Osteoblast (primary cell): Measurements from ENCODE around the gene LMCD1. TPM values are rescaled to one million over a fixed set of nuclear protein-coding genes. Genes with fewer than 3 reads are reported as not detected.

Experiments used
- DNase-seq: peaks from one replicate; pipeline ENCODE4 v3.0.0; 2011; ENCODE audit warnings: low spot score, mixed read lengths; ENCODE audit not compliant: insufficient read length; ENCODE audit errors: missing footprints
- H2AFZ ChIP-seq: 2 replicates; pipeline ENCODE4 v1.6.0; 2011; ENCODE audit warnings: mild to moderate bottlenecking, low read length
- H3K27ac ChIP-seq: 2 replicates; pipeline ENCODE4 v1.5.1; 2011; ENCODE audit warnings: mild to moderate bottlenecking, low read depth, low read length, moderate library complexity
- H3K27me3 ChIP-seq: 2 replicates; pipeline ENCODE4 v1.6.0; 2012; ENCODE audit warnings: mild to moderate bottlenecking, control low read depth, inconsistent platforms, low read length, moderate library complexity; ENCODE audit not compliant: insufficient read depth
- H3K36me3 ChIP-seq: 2 replicates; pipeline ENCODE4 v1.5.1; 2011; ENCODE audit warnings: mild to moderate bottlenecking, low read length, control low read depth, moderate library complexity; ENCODE audit not compliant: insufficient read depth
- H3K4me1 ChIP-seq: 2 replicates; pipeline ENCODE4 v1.5.1; 2011; ENCODE audit warnings: mild to moderate bottlenecking, low read length, control low read depth, moderate library complexity; ENCODE audit not compliant: insufficient read depth
- H3K4me2 ChIP-seq: 2 replicates; pipeline ENCODE4 v1.6.0; 2011; ENCODE audit warnings: mild to moderate bottlenecking, low read length; ENCODE audit not compliant: insufficient read depth
- H3K4me3 ChIP-seq: fragments of 200-600 bp; sonication (generic); 3 replicates; pipeline ENCODE4 v1.5.1; 2012; ENCODE audit warnings: mild to moderate bottlenecking, low read length, inconsistent platforms; ENCODE audit not compliant: insufficient read depth
- H3K79me2 ChIP-seq: 2 replicates; pipeline ENCODE4 v1.6.0; 2012; ENCODE audit warnings: mild to moderate bottlenecking, low read length, control low read depth, inconsistent platforms; ENCODE audit not compliant: insufficient read depth
- H3K9me3 ChIP-seq: 2 replicates; pipeline ENCODE4 v1.5.1; 2011; ENCODE audit warnings: low read depth, low read length, control low read depth
- H4K20me1 ChIP-seq: 2 replicates; pipeline ENCODE4 v1.6.0; 2012; ENCODE audit warnings: mild to moderate bottlenecking, low read length, control low read depth; ENCODE audit not compliant: insufficient read depth
- total RNA-seq: library from RNA; depleted of rRNA; stranded (reverse); fragments of >200 nt; gene quantifications from 2 replicates; pipeline ENCODE4 v1.2.3, GENCODE V29; 2012
- TF ChIP-seq, protein P1 (sequence below): IDR thresholded peaks from 2 replicates; pipeline ENCODE4 v1.5.1; 2011; ENCODE audit warnings: mild to moderate bottlenecking, low read depth, low read length, moderate library complexity; ENCODE audit errors: extremely low read depth

The LMCD1 gene
- total RNA-seq, 1 donor, result 294 TPM

DNA sequence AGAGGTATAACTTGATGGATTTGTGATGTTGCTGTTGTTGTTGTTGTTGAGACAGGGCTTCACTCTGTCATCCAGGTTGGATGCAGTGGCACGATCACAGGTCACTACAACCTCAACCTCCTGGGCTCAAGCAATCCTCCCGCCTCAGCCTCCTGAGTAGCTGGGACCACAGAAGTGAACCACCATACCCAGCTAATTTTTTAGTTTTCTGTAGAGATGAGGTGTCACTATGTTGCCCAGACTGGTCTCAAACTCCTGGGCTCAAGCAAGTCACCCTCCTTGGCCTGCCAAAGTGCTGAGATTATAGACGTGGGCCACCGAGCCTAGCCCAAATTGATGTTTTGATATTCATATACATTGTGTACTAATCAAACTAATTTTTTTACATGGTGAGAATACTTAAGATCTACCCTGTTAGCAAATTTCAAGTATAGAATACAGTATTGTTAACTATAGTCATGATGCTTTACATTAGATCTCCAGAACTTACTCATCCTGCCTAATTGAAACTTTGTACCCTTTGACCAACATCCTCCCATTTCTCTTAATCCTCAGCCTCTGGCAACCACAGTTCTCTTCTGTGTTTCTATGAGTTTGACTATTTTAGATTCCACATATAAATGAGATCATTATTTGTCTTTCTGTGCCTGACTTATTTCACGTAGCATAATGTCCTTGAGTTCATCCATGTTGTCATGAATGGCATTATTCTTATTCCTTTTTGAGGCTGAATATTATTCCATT lies 23.2 kb downstream of the LMCD1 start:
- H3K4me1 ChIP-seq, result peaks cover 40% of the 10 kb centered on the region
- H3K79me2 ChIP-seq, result peaks cover 30% of the 10 kb centered on the region

DNA sequence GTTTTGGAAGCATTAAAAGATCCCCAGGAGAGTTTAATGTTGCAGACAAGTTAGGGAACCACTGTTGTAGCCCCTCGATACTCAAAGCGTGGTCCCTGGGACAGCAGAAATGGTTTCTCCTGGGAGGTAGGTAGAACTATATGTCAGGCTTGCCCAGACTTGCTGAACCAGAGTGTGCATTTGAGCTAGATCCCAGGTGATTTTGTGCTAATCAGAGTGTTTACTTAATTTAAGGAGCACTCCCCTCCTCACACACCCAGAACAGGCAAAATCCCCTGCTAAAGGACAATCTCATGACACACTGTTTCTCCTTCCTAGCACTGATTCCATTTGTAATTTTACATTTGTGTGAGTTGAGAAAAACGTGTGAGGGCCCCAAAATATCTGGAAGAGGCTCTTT lies 24.3 kb downstream of the LMCD1 start:
- DNase-seq, result no peak
- TF ChIP-seq, protein P1, sequence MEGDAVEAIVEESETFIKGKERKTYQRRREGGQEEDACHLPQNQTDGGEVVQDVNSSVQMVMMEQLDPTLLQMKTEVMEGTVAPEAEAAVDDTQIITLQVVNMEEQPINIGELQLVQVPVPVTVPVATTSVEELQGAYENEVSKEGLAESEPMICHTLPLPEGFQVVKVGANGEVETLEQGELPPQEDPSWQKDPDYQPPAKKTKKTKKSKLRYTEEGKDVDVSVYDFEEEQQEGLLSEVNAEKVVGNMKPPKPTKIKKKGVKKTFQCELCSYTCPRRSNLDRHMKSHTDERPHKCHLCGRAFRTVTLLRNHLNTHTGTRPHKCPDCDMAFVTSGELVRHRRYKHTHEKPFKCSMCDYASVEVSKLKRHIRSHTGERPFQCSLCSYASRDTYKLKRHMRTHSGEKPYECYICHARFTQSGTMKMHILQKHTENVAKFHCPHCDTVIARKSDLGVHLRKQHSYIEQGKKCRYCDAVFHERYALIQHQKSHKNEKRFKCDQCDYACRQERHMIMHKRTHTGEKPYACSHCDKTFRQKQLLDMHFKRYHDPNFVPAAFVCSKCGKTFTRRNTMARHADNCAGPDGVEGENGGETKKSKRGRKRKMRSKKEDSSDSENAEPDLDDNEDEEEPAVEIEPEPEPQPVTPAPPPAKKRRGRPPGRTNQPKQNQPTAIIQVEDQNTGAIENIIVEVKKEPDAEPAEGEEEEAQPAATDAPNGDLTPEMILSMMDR, result no peak
- H3K9me3 ChIP-seq, result no peaks in the 10 kb centered on the region
- H4K20me1 ChIP-seq, result no peaks in the 10 kb centered on the region
- H3K79me2 ChIP-seq, result peaks cover 28% of the 10 kb centered on the region
- H2AFZ ChIP-seq, result no peak overlapping the region
- H3K36me3 ChIP-seq, result peaks cover 44% of the 10 kb centered on the region
- peaks cover 45% of the 10 kb centered on the region for H3K4me1 ChIP-seq
- no peaks in the 10 kb centered on the region for H3K27me3 ChIP-seq
- H3K4me2 ChIP-seq, result no peak overlapping the region
- no peak overlapping the region for H3K27ac ChIP-seq
- no peak overlapping the region for H3K4me3 ChIP-seq

More for the DNA sequence above, 23.2 kb downstream of the LMCD1 start:
- no peaks in the 10 kb centered on the region for H3K9me3 ChIP-seq
- H3K27ac ChIP-seq, result no peak overlapping the region
- no peaks in the 10 kb centered on the region for H3K27me3 ChIP-seq
- H3K4me2 ChIP-seq, result no peak overlapping the region
- H2AFZ ChIP-seq, result no peak overlapping the region
- H4K20me1 ChIP-seq, result no peaks in the 10 kb centered on the region
- no peak for DNase-seq
- H3K4me3 ChIP-seq, result no peak overlapping the region
- H3K36me3 ChIP-seq, result peaks cover 47% of the 10 kb centered on the region
- TF ChIP-seq, protein P1, result no peak

- peaks cover 3% of the 10 kb centered on the region for H4K20me1 ChIP-seq
- no peak for DNase-seq
- peaks cover 46% of the 10 kb centered on the region for H3K36me3 ChIP-seq
- H3K4me2 ChIP-seq, result peak overlapping the region; percentile 7
- no peak overlapping the region for H3K4me3 ChIP-seq
- H3K4me1 ChIP-seq, result peaks cover 60% of the 10 kb centered on the region
- H3K27me3 ChIP-seq, result no peaks in the 10 kb centered on the region
- H3K9me3 ChIP-seq, result no peaks in the 10 kb centered on the region
- TF ChIP-seq, protein P1, result no peak
- H3K79me2 ChIP-seq, result peaks cover 16% of the 10 kb centered on the region
- no peak overlapping the region for H2AFZ ChIP-seq
- peak overlapping the region; percentile 25 for H3K27ac ChIP-seq
Measured at GRCh38 chr3:8529181-8529637, 27.6 kb downstream of the LMCD1 start.

GRCh38 chr3:8529738-8530525 lies 28.3 kb downstream of the LMCD1 start:
- peaks cover 3% of the 10 kb centered on the region for H4K20me1 ChIP-seq
- H3K79me2 ChIP-seq, result peaks cover 11% of the 10 kb centered on the region
- H3K9me3 ChIP-seq, result no peaks in the 10 kb centered on the region
- no peak overlapping the region for H3K4me2 ChIP-seq
- peaks cover 52% of the 10 kb centered on the region for H3K4me1 ChIP-seq
- no peak overlapping the region for H2AFZ ChIP-seq
- no peak for DNase-seq
- no peaks in the 10 kb centered on the region for H3K27me3 ChIP-seq
- peaks cover 51% of the 10 kb centered on the region for H3K36me3 ChIP-seq
- H3K4me3 ChIP-seq, result no peak overlapping the region
- TF ChIP-seq, protein P1, result no peak
- no peak overlapping the region for H3K27ac ChIP-seq
